HEK293T (cell line): ENCODE measurements around the gene LCE3E.

Experiments used
- CTCF ChIA-PET: fragments of 350-600 bp; formaldehyde crosslinking; extraction: SDS; loops from one replicate; lab custom pipeline; 2021; ENCODE audit warnings: antibody characterized with exemption, inconsistent platforms; lab: Yijun Ruan, JAX
- POLR2A ChIA-PET: fragments of 350-600 bp; formaldehyde crosslinking; extraction: SDS; loops from one replicate; lab custom pipeline; 2020; ENCODE audit warnings: antibody characterized with exemption, inconsistent platforms; lab: Yijun Ruan, JAX
- DNase-seq: peaks from one replicate; pipeline ENCODE4 v3.0.0; 2012; ENCODE audit warnings: mixed read lengths; ENCODE audit errors: extremely low spot score
- ARNT ChIP-seq: fragments of 450-650 bp; IDR thresholded peaks from 2 replicates; pipeline ENCODE4 v1.6.1; 2017; ENCODE audit warnings: mild to moderate bottlenecking
- BHLHE40 ChIP-seq: fragments of 450-650 bp; IDR thresholded peaks from 2 replicates; pipeline ENCODE4 v1.6.1; 2016; ENCODE audit warnings: mild to moderate bottlenecking, moderate library complexity, borderline replicate concordance
- CTBP1 ChIP-seq: fragments of 450-650 bp; IDR thresholded peaks from 2 replicates; pipeline ENCODE4 v1.6.1; 2016; ENCODE audit warnings: borderline replicate concordance
- ELF4 ChIP-seq: fragments of 450-650 bp; IDR thresholded peaks from 2 replicates; pipeline ENCODE4 v1.6.1; 2017; ENCODE audit warnings: antibody characterized with exemption
- FOXA1 ChIP-seq: fragments of 450-650 bp; IDR thresholded peaks from 2 replicates; pipeline ENCODE4 v1.6.1; 2016; ENCODE audit warnings: mild to moderate bottlenecking
- FOXK2 ChIP-seq: fragments of 450-650 bp; IDR thresholded peaks from 2 replicates; pipeline ENCODE4 v1.6.1; 2016; ENCODE audit warnings: mild to moderate bottlenecking
- FOXM1 ChIP-seq: fragments of 450-650 bp; IDR thresholded peaks from 2 replicates; pipeline ENCODE4 v1.6.1; 2017; ENCODE audit warnings: mild to moderate bottlenecking, borderline replicate concordance
- HDGF ChIP-seq: fragments of 450-650 bp; IDR thresholded peaks from 2 replicates; pipeline ENCODE4 v1.6.1; 2017; ENCODE audit warnings: antibody characterized with exemption, borderline replicate concordance
- L3MBTL2 ChIP-seq: fragments of 450-650 bp; conservative IDR thresholded peaks from 2 replicates; pipeline ENCODE4 v1.6.1; 2016; ENCODE audit warnings: mild to moderate bottlenecking
- LEF1 ChIP-seq: fragments of 450-650 bp; IDR thresholded peaks from 2 replicates; pipeline ENCODE4 v1.6.1; 2017; ENCODE audit warnings: mild to moderate bottlenecking, borderline replicate concordance
- NFRKB ChIP-seq: fragments of 450-650 bp; IDR thresholded peaks from 2 replicates; pipeline ENCODE4 v1.6.1; 2016; ENCODE audit warnings: mild to moderate bottlenecking, moderate library complexity
- SP1 ChIP-seq: fragments of 450-650 bp; IDR thresholded peaks from 2 replicates; pipeline ENCODE4 v1.6.1; 2017
- SUZ12 ChIP-seq: fragments of 450-650 bp; IDR thresholded peaks from 2 replicates; pipeline ENCODE4 v1.6.1; 2016; ENCODE audit warnings: mild to moderate bottlenecking
- TARDBP ChIP-seq: fragments of 450-650 bp; IDR thresholded peaks from 2 replicates; pipeline ENCODE4 v1.6.1; 2016
- ZNF384 ChIP-seq: fragments of 450-650 bp; IDR thresholded peaks from 2 replicates; pipeline ENCODE4 v1.6.1; 2016
- TF ChIP-seq, protein P1 (sequence below): fragments of 450-650 bp; IDR thresholded peaks from 2 replicates; pipeline ENCODE4 v1.6.1; 2016

LCE3E gene, protein sequence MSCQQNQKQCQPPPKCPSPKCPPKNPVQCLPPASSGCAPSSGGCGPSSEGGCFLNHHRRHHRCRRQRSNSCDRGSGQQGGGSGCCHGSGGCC

DNA sequence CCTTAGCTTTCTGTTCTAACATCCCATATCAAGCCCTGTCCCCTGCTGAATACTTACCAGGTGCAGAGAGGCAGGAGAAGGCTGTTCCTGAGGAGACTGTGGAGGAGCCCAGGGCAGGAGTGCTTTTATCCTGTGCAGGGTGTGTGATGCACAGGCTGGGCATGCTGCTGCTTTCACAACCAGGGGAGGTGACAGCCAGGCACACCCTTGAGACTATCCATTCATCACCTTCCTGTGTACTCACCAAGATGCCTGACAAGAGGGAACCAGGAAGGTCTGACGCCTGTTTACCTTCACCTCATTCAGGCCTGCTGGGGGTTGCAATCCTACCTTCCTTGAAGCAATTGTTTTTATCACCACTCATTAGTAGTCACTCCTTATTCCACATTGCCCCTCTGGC is at the start of gene LCE3E:
Gene LCE3E, minus strand, starts transcription at position 100 of the 400 bp plus-strand sequence. CDS start 572 bp downstream, outside the sequence.
- CTCF ChIA-PET: no interaction called here
- POLR2A ChIA-PET: no interaction called here
- no peak for TF ChIP-seq CTBP1
- no peak for TF ChIP-seq FOXA1
- no peak for TF ChIP-seq ZNF384
- TF ChIP-seq FOXM1: no peak
- no peak for TF ChIP-seq ARNT
- TF ChIP-seq SP1: no peak
- no peak for TF ChIP-seq NFRKB
- no peak for TF ChIP-seq FOXK2
- no peak for TF ChIP-seq HDGF
- no peak for TF ChIP-seq TARDBP
- no peak for TF ChIP-seq L3MBTL2
- no peak for TF ChIP-seq ELF4
- TF ChIP-seq, protein P1, sequence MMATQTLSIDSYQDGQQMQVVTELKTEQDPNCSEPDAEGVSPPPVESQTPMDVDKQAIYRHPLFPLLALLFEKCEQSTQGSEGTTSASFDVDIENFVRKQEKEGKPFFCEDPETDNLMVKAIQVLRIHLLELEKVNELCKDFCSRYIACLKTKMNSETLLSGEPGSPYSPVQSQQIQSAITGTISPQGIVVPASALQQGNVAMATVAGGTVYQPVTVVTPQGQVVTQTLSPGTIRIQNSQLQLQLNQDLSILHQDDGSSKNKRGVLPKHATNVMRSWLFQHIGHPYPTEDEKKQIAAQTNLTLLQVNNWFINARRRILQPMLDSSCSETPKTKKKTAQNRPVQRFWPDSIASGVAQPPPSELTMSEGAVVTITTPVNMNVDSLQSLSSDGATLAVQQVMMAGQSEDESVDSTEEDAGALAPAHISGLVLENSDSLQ: no peak
- no peak for TF ChIP-seq SUZ12
- no peak for TF ChIP-seq BHLHE40
- TF ChIP-seq LEF1: no peak
- no peak for DNase-seq

DNA sequence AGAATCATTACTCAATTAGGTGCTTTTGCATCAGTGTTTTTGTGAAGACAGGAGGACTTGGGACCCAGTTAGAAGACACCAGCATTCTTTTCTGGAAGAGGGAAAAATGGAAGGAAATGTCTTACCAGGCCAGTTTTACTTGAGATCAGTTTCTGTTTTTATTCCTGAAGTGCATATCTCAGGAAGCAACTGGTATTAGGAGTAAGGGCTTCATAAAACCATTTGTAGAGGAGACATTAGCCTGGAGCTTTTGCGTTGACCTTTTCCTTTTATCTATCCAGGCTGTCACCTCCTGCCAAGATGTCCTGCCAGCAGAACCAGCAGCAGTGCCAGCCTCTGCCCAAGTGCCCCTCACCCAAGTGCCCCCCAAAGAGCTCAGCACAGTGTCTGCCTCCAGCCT is 46.9 kb upstream of the LCE3E start, which contains the start of gene LCE3B:
Gene LCE3B, plus strand, starts transcription at position 301 of the 400 bp plus-strand sequence. Its CDS starts 0 bp downstream, at position 301.
- ChIA-PET POLR2A (no interaction called here), CTCF (no interaction called here)

DNA sequence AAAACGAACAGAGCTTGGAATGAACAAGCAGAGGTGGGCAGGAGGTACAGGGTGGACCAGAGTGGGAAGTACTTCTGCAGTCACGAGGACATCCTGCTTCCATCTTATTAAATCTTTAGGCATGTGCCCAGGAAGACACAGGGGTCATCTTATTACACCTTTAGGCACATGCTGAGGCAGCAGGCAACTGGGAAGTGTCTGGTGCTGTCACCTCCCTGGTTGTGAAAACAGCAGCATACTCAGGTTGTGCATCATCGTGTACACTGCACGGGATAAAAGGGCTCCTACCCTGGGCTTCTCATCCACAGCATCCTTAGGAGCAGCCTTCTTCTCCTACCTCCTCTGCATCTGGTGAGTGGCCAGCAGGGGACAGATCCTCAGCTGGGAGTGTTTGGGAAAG is 33.4 kb upstream of the LCE3E start, which contains the start of gene LCE3C:
Gene LCE3C, plus strand, starts transcription at position 301 of the 400 bp plus-strand sequence. CDS start 498 bp downstream, outside the sequence.
- no peak for DNase-seq
- POLR2A ChIA-PET: no interaction called here
- TF ChIP-seq, protein P1: no peak
- TF ChIP-seq LEF1 (no peak), HDGF (no peak), FOXM1 (no peak), ARNT (no peak), TARDBP (no peak), SUZ12 (no peak)
- CTCF ChIA-PET: no interaction called here

More for the DNA sequence above, 46.9 kb upstream of the LCE3E start, which contains the start of gene LCE3B:
- no peak for DNase-seq
- TF ChIP-seq NFRKB: no peak
- TF ChIP-seq CTBP1: no peak
- no peak for TF ChIP-seq FOXK2
- no peak for TF ChIP-seq ARNT

DNA sequence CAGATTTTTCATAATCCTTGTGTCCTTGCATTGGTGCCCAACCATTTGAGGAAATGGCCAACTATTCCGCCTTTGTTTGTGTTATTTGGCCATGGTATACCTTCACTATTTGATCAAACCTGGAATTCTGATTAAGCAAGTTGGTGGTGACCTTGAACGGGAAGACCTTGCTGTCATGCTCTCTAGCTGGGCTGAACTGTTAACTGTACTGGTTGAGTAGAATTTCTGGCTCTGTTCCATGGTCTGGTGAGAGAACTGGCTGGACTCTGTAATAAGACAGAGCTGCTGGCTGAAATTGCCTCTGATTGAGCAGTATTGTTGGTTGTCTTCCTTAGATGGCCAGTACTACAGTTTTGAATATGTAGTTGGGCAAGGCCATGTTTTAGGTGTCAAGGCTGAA is 30.4 kb upstream of the LCE3E start:
- TF ChIP-seq CTBP1: no peak
- TF ChIP-seq HDGF: no peak
- no peak for TF ChIP-seq FOXA1
- TF ChIP-seq TARDBP: no peak
- no peak for TF ChIP-seq L3MBTL2
- TF ChIP-seq SP1: no peak
- TF ChIP-seq ARNT: no peak
- TF ChIP-seq, protein P1: no peak
- no peak for TF ChIP-seq SUZ12
- TF ChIP-seq ELF4: no peak
- no peak for TF ChIP-seq LEF1
- POLR2A ChIA-PET: no interaction called here
- CTCF ChIA-PET: no interaction called here
- no peak for DNase-seq

DNA sequence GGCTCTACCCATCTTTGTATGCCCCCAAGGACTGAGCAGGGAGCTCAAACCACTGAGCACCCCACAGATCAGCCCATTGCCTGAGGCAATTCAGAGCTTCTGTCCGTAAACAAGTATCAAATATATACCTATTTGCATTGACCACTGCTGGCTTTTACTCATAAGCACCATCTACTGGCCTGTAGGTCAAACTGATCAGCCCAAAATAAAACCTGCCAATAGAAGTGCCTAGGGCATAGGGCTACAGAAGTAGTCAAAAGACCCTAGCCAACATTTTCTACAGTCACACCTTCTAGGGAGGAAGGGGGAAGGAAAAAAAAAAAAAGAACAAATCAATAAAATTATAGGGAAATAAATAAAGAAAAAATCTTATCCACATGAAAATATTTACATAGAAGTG is 19.0 kb upstream of the LCE3E start:
- ChIA-PET CTCF (no interaction called here), POLR2A (no interaction called here)
- DNase-seq: no peak

More for the DNA sequence above, 19.0 kb upstream of the LCE3E start:
- TF ChIP-seq FOXA1 (no peak), HDGF (no peak), FOXM1 (no peak), ELF4 (no peak), SUZ12 (no peak), TARDBP (no peak), LEF1 (no peak), L3MBTL2 (no peak), ZNF384 (no peak), FOXK2 (no peak), BHLHE40 (no peak), ARNT (no peak), SP1 (no peak), NFRKB (no peak), CTBP1 (no peak)
- TF ChIP-seq, protein P1: no peak
